ENCODE measurements around the gene MBOAT7.

DNA sequence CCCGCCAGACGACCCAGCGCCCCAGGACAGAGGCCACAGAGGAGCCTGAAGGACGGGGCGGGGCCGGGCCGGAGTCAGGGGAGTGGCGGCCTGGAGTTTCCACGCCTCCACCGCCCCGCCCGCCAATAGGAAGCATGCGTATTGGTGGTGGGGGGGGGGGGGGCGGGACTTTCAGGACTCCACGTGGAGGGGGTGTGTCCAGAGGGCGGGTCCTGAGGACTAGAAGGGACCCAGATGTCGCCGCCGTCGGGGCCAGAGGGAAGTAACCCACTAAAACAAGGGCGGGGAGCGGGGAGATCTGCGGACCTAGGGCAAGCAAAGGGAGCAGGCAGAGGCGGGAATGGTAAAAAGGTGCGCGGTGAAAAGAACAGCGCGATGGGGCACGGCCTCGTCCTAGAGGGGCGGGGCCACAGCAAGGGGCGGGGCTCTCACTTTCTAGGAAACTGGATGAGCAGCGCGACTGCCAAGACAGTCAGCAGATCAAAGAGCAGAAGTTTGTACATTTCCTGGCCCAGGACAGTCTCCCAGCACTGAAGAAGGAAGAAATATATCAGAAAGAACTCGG is 27.1 kb downstream of the MBOAT7 start:
- TF ChIP-seq, protein P1, sequence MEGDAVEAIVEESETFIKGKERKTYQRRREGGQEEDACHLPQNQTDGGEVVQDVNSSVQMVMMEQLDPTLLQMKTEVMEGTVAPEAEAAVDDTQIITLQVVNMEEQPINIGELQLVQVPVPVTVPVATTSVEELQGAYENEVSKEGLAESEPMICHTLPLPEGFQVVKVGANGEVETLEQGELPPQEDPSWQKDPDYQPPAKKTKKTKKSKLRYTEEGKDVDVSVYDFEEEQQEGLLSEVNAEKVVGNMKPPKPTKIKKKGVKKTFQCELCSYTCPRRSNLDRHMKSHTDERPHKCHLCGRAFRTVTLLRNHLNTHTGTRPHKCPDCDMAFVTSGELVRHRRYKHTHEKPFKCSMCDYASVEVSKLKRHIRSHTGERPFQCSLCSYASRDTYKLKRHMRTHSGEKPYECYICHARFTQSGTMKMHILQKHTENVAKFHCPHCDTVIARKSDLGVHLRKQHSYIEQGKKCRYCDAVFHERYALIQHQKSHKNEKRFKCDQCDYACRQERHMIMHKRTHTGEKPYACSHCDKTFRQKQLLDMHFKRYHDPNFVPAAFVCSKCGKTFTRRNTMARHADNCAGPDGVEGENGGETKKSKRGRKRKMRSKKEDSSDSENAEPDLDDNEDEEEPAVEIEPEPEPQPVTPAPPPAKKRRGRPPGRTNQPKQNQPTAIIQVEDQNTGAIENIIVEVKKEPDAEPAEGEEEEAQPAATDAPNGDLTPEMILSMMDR (IDR thresholded peaks at IDR 0.05; ENCODE audit: insufficient read depth, low read length): no peak
- TF ChIP-seq POLR2AphosphoS5 (IDR thresholded peaks at IDR 0.05; ENCODE audit: low read depth): peak; percentile 30; the same call in 1 of the 2 replicates
- TF ChIP-seq, protein P2, sequence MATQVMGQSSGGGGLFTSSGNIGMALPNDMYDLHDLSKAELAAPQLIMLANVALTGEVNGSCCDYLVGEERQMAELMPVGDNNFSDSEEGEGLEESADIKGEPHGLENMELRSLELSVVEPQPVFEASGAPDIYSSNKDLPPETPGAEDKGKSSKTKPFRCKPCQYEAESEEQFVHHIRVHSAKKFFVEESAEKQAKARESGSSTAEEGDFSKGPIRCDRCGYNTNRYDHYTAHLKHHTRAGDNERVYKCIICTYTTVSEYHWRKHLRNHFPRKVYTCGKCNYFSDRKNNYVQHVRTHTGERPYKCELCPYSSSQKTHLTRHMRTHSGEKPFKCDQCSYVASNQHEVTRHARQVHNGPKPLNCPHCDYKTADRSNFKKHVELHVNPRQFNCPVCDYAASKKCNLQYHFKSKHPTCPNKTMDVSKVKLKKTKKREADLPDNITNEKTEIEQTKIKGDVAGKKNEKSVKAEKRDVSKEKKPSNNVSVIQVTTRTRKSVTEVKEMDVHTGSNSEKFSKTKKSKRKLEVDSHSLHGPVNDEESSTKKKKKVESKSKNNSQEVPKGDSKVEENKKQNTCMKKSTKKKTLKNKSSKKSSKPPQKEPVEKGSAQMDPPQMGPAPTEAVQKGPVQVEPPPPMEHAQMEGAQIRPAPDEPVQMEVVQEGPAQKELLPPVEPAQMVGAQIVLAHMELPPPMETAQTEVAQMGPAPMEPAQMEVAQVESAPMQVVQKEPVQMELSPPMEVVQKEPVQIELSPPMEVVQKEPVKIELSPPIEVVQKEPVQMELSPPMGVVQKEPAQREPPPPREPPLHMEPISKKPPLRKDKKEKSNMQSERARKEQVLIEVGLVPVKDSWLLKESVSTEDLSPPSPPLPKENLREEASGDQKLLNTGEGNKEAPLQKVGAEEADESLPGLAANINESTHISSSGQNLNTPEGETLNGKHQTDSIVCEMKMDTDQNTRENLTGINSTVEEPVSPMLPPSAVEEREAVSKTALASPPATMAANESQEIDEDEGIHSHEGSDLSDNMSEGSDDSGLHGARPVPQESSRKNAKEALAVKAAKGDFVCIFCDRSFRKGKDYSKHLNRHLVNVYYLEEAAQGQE (IDR thresholded peaks at IDR 0.05; ENCODE audit: insufficient replicate concordance, low read depth): no peak
- no peak for TF ChIP-seq GABPA (IDR thresholded peaks at IDR 0.05; ENCODE audit: low read depth)
- no peak for TF ChIP-seq SPI1 (IDR thresholded peaks at IDR 0.05; ENCODE audit: borderline replicate concordance, low read depth)
